Omental fat pad (tissue), 4 donors: ENCODE data around the gene CIPC. TPM values are rescaled to one million over a fixed set of nuclear protein-coding genes. Genes with fewer than 3 reads are reported as not detected.

Experiments used
- ATAC-seq: fragments of 150-250 bp; one replicate; pipeline ENCODE4 v1.9.1; 2016; ENCODE audit warnings: mild to moderate bottlenecking, moderate library complexity; ENCODE audit not compliant: low FRiP score
- DNase-seq: peaks from one replicate; pipeline ENCODE4 v3.0.0-alpha.2; 2019; ENCODE audit warnings: low spot score
- CTCF ChIP-seq, 3 donors: fragments of 450-650 bp; IDR thresholded peaks; one replicate each; pipeline ENCODE4 v1.5.1; 2016 to 2017; ENCODE audit warnings: antibody characterized with exemption in 3 of 3, mild to moderate bottlenecking in 3 of 3, moderate library complexity in 2 of 3
- total RNA-seq, 4 donors: library from RNA; depleted of rRNA; stranded (reverse); fragments of >200 nt; gene quantifications; one replicate each; pipeline ENCODE4 v1.1.0, GENCODE V29; 2016

CIPC gene
- total RNA-seq, 4 donors from 2014 or later = 34.2 to 47.3 (median 40.3) TPM

- ATAC-seq (no peak), DNase-seq (no peak)
- TF ChIP-seq CTCF (IDR thresholded peaks at IDR 0.05) = no peak
Measured at GRCh38 chr14:77107228-77107627, 9.2 kb downstream of the CIPC start.

- DNase-seq (no peak), ATAC-seq (no peak)
- TF ChIP-seq CTCF (IDR thresholded peaks at IDR 0.05) = no peak
Measured at GRCh38 chr14:77108753-77109152, 10.7 kb downstream of the CIPC start.

GRCh38 chr14:77109656-77110055 is 11.6 kb downstream of the CIPC start:
- TF ChIP-seq CTCF (IDR thresholded peaks at IDR 0.05) = no peak
- DNase-seq = no peak
- no peak for ATAC-seq

- no peak for DNase-seq
- ATAC-seq = no peak
- no peak for TF ChIP-seq CTCF (IDR thresholded peaks at IDR 0.05)
Measured at GRCh38 chr14:77110286-77110685, 12.2 kb downstream of the CIPC start.

GRCh38 chr14:77111021-77111420 is 13.0 kb downstream of the CIPC start:
- DNase-seq = no peak
- ATAC-seq = no peak
- no peak for TF ChIP-seq CTCF (IDR thresholded peaks at IDR 0.05)

GRCh38 chr14:77113644-77114043 is 15.6 kb downstream of the CIPC start:
- ATAC-seq = no peak
- no peak for TF ChIP-seq CTCF (IDR thresholded peaks at IDR 0.05)

GRCh38 chr14:77114609-77115008 is 16.6 kb downstream of the CIPC start:
- no peak for TF ChIP-seq CTCF (IDR thresholded peaks at IDR 0.05)
- ATAC-seq (no peak), DNase-seq (no peak)

More at GRCh38 chr14:77113644-77114043, 15.6 kb downstream of the CIPC start:
- no peak for DNase-seq
